D341Med (cell line): Measurements from ENCODE around the gene HLA-DMB.

Experiments
- DNase-seq: peaks from one replicate; pipeline ENCODE4 v3.0.0; 2012; ENCODE audit warnings: low spot score

The HLA-DMB gene

GRCh38 chr6:32940656-32941213, at the start of gene HLA-DMB:
Gene HLA-DMB, minus strand, starts transcription at chr6:32941028. Its CDS starts 221 bp downstream, at chr6:32940807.
- peak; percentile 82 for DNase-seq

- no peak for DNase-seq
Observed at GRCh38 chr6:32989368-32989767, 48.5 kb upstream of the HLA-DMB start.

GRCh38 chr6:32984622-32985389, 44.0 kb upstream of the HLA-DMB start:
- peak; percentile 82 for DNase-seq

- DNase-seq: no peak
Observed at GRCh38 chr6:32983964-32984621, 43.3 kb upstream of the HLA-DMB start.

GRCh38 chr6:32983493-32983848, 42.6 kb upstream of the HLA-DMB start:
- DNase-seq: no peak

- no peak for DNase-seq
Observed at GRCh38 chr6:32982702-32983492, 42.1 kb upstream of the HLA-DMB start.

- DNase-seq: peak; percentile 41
Observed at GRCh38 chr6:32982084-32982701, 41.4 kb upstream of the HLA-DMB start.

GRCh38 chr6:32980488-32981038, 39.7 kb upstream of the HLA-DMB start:
- no peak for DNase-seq

- no peak for DNase-seq
Observed at GRCh38 chr6:32979720-32980487, 39.1 kb upstream of the HLA-DMB start.

GRCh38 chr6:32977953-32978324, 37.1 kb upstream of the HLA-DMB start:
- no peak for DNase-seq

- DNase-seq: no peak
Observed at GRCh38 chr6:32977272-32977952, 36.6 kb upstream of the HLA-DMB start.

GRCh38 chr6:32976334-32977069, 35.7 kb upstream of the HLA-DMB start:
- no peak for DNase-seq

- no peak for DNase-seq
Observed at GRCh38 chr6:32975886-32976285, 35.1 kb upstream of the HLA-DMB start.

GRCh38 chr6:32974541-32975308, 33.9 kb upstream of the HLA-DMB start:
- no peak for DNase-seq

GRCh38 chr6:32974016-32974333, 33.1 kb upstream of the HLA-DMB start:
- DNase-seq: peak; percentile 66

- DNase-seq: no peak
Observed at GRCh38 chr6:32973144-32974015, 32.6 kb upstream of the HLA-DMB start.

GRCh38 chr6:32972353-32973143, 31.7 kb upstream of the HLA-DMB start:
- no peak for DNase-seq
